ENCODE measurements around the gene RABGAP1L.
"Not testable (repeated sequence)": the region's sequence is repeated elsewhere in the genome, so short reads cannot be mapped to it uniquely, and the experiment has no call there.

Gene RABGAP1L

DNA sequence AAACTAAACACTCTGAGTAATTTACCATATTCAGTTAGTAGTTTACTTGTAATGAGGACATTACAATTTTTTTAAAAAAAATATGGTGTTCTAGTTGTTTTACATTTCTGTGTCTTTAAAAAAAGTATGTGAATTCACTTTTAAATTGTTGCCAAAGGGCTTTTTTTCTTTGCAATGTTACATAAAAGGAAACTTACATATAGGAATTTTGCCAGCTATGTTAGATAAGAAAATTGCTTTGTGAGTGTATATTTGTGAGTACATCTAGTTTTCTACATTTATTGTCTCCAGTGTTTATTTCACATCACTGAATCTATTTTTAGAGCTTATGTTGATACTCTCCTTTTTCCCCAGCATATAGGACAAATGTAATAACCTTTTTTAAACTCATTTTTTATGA is 495.2 kb downstream of the RABGAP1L start:
- no peak for DNase-seq (ENCODE audit: low read depth in 2 of 2)

DNA sequence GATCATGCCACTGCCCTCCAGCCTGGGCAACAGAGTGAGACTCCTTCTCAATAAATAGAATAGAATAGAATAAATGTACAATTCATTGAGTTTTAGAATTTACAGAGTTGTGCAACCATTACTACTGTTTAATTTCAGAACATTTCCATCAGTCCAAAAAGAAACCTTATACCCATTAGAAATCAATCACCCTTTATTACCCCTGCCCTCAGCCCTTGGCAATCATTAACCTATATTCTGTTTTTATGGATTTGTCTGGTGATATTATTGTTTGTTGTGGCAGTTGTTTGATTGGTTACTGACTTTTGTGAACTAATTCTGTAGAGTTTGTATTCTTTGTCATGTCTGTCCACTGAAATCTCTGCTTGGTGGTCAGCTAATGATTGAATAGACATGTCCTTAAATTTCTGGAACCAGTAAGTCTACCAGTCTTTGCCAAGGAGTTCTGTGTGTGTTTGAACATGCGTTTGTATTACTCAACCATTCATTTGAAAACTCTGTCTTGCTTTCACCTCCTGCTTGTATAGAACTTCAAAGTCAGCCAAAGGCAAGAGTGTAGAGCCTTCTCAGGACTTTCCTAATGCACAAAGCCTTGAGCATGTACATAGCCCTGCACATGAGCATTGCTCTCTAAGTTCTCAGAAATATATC is 497.2 kb downstream of the RABGAP1L start:
- no peak for DNase-seq (ENCODE audit: low read depth in 2 of 2)

DNA sequence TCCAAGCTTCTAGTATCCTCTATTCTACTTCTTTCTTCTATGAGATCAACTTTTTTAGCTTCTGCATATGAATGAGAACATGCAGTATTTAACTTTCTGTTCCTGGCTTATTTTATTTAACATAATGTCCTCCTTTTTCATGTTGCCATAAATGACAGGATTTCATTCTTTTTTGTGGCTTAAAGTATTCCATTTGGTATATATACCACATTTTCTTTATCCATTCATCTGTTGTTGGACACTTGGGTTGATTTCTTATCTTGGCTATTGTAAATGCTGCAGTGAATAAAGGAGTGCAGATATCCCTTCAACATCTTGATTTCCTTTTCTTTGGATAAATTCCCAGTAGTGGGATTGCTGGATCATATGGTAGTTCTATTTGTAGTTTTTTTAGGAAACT is 498.1 kb downstream of the RABGAP1L start:
- DNase-seq (ENCODE audit: low read depth in 2 of 2): no peak

DNA sequence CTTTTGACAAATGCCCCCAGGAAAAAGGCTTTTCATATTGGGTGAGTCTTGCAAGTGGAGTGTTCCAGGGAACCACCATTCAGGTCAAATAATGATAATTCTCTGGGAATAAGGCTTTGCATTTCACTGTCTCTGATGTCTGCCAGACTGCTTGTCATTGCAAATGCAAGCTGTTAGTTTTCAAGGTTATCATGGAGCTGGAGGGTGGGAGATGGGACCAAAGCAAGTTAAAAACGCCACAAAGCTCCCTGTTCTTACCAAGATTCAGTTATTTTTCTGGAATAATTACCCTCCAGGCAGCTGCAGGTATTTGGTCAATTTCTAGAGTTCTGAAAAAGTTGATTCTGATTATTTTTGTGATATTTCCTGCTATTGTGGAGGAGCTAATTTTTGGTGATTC is 498.6 kb downstream of the RABGAP1L start:
- DNase-seq (ENCODE audit: low read depth in 2 of 2): no peak

DNA sequence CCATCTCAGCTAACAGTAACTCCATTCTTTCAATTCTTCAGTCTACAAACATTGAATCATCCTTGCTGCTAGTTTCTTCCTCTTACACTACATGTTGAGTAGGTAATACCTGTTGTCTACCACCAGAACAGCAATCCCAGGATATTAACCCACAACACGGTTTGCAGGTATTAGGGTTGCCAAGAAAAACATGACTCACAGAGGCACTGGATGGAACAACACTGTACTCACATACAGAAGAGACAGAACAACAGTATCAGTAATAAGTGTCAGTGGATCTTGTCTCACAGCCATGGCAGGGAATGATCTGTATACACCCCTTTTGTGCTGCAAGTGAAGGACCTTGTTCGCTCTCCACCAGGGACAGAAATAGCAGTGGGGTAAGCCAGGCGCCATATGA is 500.5 kb downstream of the RABGAP1L start:
- no peak for DNase-seq (ENCODE audit: low read depth in 2 of 2)

DNA sequence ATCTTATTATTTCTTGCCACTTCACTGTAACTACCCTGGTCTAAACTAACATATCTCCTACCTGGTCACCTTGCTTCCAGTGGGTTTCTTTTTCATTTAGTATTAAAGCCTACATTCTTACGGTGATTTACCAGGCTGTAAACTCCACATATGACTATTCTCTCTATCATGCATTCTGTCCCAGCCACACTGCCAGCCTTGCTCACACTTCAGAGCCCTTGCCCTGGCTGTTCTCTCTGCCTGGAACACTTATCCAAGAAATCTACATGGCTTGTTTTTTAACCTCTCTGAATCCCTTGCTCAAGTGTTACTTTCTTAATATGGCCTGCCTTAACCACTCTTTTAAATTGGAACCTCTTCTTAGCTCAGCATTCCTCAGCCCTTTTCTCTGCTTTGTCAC is 501.2 kb downstream of the RABGAP1L start:
- DNase-seq (ENCODE audit: low read depth in 2 of 2): no peak

DNA sequence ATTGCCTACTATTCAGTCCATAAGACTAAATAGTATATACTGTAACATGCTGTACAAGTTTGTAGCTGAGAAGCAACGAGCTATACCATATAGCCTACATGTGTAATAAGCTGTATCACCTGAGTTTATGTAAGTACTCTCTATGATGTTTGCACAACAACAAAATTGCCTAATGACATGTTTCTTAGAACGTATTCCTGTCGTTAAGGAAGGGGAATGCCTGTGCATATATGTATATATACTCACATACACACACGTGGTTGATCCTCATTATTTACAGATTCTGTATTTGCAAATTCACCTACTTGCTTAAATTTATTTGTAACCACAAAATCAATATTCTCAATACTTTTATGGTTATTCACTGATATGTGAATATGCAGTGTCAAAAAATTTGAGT is 504.0 kb downstream of the RABGAP1L start:
- DNase-seq (ENCODE audit: low read depth in 2 of 2): no peak

DNA sequence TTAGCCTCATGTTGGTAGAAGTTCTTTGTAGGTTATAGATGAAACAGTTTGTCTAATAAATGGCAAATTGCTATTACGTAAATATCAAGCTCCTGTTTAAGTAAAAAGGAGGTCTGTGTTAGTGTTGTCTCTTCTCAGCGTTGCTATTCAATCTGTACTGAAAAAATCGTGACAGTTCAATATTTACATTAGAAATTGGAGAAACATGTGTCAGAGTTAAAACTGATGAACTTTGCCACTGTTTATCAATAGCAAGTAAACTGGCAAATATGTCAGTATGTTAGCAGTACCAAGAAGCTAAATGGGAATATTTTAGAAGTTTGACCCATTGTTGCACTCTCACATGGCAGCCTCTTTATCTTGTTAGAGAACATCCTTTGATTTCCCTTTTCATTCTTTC is 506.9 kb downstream of the RABGAP1L start:
- DNase-seq (ENCODE audit: low read depth in 2 of 2): no peak

DNA sequence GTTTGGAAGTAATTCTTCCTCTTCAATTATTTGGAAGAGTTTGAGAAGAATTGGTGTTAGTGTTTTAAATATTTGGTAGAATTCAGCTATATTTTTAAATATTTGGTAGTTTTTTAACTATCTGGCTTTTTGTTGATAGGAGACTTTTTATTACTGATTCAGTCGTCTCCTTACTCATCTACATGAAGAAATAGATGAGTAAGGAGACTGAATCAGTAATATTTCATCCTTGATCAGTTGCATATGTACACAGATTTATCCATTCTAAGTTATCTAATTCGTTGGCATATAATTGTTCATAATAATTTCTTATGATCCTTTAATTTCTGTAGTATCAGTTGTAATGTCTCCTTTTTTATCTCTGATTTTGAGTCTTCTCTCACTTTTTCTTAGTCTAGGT is 512.5 kb downstream of the RABGAP1L start:
- no peak for DNase-seq (ENCODE audit: low read depth in 2 of 2)

DNA sequence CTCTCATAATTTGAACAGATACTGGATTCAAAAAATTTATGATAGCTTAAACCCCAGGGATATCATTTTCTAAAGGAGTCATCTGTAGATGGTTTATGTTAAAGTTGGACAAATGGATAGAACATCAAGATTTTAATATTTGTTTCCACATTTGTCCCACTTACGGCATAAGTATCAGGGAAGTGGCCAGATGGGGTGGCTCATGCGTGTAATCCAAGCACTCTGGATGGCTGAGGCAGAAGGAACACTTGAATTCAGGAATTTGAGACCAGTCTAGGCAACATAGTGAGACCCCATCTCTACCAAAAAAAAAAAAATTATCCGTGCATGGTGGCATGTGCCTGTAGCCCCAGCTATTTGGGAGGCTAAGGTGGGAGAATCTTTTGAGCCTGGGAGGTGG is 517.5 kb downstream of the RABGAP1L start:
- DNase-seq (ENCODE audit: low read depth in 2 of 2): no peak

DNA sequence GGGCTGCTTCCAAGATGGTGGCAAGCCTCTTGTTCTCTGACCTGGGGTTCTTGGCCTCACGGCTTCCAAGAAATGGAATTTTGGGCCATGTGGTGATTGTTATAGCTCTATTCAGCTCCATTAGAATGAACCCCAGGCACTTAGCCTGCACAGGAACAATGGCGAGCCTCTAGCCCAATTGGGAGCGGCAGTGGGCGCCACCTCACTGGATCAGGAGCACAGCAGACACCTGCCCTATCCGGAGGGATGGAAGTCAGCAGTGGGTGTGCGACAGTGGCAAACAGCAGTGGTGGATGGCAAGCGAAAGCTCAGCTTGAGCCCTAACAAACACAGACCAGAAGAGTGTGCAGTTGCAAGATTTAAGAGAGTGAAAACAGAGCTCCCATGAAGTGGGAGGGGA is 519.3 kb downstream of the RABGAP1L start:
- DNase-seq (ENCODE audit: low read depth in 2 of 2): no peak

DNA sequence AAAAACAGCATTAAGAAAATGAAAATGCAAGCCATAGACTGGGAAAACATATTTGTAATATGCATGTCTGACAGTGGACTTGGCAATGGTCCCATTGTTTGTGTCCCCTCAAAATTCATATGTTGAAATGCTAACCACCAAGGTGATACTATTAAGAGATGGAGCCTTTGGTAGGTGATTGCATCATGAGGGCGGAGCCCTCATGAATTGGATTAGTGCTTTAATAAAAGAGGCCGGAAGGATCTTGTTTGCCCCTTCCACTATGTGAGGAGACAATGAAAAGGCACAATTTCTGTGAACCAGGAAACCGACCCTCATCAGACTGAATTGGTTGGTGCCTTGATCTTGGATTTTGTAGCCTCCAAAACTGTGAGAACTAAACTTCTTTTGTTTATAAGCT is 520.8 kb downstream of the RABGAP1L start:
- DNase-seq (ENCODE audit: low read depth in 2 of 2): no peak

DNA sequence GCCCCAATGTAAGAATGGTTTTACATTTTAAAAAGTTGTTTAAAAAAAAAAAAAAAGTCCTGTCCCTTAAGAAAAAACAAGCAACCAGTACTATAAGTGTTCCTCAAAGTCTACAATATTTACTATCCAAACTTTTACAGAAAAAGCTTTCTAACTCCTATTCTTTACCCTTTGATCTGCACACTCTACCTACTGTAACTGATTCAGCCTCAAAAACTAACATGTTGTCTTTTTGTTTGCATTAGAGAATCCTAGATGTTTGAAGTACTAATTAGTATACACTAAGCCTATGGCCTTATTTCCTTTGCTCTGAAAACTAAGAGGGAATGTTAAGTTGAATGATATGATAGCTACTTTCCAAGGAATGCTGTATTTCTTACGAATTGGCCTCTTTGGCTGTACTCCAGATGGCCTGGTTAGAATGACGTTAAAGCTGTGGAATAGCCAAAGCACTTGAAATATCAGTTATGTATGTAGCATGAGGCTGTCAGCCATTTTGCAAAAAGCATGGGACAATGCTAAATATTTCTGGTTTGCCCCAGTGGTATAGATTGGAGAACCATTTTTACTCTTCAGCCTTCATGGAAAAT is 523.2 kb downstream of the RABGAP1L start:
- DNase-seq (ENCODE audit: low read depth in 2 of 2): no peak

DNA sequence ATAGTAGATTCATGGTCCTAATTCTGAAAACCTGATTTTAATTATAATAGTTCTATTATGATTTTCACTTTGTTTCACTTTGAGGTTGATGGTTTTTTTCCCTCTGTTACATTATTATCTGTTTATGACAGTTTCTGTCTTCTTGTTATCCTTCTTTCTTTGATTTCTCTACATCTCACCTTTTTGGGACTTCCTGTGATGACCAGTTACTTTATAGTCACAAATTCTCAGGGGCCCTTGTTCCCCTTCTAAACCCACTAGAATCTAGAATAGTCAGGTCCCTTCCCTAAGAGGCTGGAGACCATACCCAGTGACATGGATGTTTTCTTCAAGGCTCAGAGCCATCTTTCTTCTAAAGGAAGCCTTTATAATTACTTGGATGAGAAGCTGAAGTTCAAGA is 526.9 kb downstream of the RABGAP1L start:
- no peak for DNase-seq (ENCODE audit: low read depth in 2 of 2)

DNA sequence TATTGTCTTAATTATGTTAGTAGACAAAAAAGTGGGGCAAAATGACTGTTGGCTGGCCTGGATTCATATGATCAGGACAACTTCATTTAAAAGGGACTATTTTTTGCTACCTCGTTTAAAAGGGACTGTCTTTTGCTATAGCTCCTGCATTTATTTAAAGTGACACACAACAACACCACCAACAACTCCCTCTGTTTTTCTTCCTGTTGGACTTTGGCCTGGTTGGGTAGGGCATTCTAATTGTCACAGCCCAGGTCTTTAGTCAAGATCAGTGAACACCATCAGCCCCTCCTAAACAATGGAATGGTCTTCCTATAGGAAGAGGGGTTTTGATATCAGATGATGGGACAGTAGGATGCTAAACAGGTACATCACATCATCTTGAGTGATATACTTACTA is 530.2 kb downstream of the RABGAP1L start:
- no peak for DNase-seq (ENCODE audit: low read depth in 2 of 2)

DNA sequence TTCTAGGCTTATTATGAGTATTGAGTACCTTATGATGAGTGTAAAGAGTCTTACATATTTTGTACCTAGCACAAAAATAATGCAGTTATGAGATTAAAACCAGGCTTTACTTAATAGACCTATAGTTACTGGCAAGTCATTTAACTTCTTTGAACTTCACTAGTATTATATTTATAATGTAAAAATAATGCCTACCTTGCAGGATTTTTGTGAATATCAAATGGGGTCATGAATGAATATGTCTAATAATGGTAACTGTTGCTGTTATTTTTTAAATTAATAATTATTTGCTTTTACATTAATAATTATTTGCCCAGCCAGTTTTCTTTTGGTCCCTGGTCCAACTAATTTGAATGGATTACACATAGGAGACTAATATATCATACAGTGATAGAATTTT is 530.9 kb downstream of the RABGAP1L start:
- DNase-seq (ENCODE audit: low read depth in 2 of 2): no peak

DNA sequence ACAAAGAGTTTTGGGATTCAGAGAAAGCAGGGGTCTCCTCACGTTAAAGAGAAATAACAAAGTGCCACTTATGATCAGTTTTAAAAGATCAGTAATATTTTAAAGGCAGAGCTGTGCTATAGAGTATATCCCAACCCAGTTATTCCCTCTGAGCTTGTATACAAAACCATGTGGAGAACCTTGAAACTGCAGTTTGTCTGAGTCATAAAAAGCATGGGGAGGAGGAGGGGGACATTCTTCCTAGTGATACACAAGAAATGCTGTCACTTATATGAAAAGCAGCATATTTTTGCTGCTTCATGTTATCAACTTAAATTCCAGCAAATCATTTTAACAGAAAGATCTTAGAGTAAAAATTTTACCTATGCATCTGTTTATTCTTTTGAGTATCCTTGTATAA is 533.0 kb downstream of the RABGAP1L start:
- no peak for DNase-seq (ENCODE audit: low read depth in 2 of 2)

DNA sequence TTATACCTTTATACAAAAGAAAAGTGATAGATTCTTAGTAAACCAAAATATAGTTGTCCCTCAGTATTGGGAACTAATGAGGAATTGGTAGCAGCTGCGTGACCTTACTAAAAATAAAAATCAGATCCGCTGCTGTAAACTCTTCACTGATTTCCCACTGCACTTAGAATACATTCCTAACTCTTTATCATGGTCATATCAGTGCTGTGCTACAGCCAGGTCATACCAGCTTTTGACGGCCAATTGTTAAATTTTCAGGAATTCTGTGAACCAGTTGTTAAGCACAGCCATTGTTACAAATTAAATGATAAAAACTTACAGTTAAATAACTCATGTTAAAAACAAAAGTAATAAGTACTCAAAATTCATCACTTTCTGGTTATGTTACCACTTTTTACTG is 533.8 kb downstream of the RABGAP1L start:
- DNase-seq (ENCODE audit: low read depth in 2 of 2): no peak

DNA sequence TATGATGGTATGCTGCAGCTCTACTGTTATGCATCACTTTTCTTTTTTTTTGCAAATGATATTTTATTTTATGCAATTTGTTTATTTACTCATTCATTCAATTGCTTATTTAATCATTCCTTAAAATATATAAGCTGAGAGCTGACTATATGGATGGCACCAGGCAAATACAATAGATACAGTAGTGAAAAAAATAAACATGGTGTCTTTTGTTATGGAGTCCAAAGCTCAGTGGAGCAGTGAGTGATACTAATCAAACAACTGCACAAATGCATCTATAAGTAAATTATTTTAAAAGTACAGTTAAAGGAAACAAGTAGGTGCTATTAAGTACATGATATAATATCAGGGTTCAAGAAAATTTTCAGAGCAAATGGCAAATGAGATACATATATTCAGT is 534.2 kb downstream of the RABGAP1L start:
- DNase-seq (ENCODE audit: low read depth in 2 of 2): not testable (repeated sequence)

DNA sequence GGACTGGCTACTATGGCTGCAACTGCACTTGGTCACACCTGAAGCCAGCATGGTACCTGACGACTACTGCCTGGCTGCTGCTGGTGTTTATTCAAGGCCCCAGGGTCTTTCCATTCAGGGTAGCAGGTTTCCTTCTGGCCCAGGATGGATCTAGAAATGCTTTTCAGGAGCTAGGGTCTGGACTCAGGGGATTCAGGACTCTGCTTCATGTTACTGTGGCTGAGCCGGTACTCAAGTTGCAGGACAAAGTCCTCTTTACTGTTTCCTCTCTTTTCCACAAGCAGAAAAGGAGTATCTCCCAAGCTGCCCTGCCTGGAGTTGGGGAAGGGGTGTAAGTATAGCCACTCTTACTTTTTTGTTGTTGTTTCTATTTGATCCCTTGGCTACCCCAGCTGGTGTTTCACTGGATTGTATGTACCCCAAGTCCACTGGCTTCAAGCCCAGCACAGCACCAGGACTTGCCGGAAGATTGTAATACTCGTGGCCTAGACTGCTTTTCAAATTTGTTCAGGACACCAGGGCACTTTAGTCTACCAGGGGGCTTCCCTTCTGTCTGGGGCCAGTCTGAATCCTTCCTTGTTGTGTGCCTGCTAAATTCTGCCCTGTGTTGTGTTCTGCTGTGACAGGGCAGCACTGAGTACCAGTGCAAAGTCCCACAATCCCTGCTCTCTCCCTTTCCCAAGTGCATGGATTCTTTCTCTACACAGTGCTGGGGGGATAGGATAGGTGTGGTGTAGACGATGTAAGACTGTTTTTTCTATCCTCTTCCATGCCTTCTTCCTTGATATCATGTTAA is 536.9 kb downstream of the RABGAP1L start:
- DNase-seq (ENCODE audit: low read depth in 2 of 2): no peak

DNA sequence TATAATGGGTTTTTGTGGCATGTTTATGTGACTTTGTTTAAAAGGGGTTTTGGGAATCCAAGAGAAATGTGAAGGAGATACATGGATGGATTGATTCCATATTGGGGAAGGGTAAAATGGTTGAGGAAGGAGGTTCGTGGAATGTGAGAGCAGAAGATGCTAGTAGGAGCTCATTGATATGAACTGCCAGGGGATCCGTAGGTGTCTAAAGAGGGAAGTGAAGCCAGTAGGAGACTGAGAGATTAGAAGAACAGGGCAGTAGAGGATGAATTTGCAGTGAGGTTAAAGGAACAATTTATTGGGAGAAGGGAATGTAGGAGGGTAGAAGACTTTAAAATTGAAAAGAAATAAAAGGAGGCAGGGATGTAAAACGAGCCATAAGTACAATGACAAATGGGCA is 541.0 kb downstream of the RABGAP1L start:
- DNase-seq (ENCODE audit: low read depth in 2 of 2): no peak

DNA sequence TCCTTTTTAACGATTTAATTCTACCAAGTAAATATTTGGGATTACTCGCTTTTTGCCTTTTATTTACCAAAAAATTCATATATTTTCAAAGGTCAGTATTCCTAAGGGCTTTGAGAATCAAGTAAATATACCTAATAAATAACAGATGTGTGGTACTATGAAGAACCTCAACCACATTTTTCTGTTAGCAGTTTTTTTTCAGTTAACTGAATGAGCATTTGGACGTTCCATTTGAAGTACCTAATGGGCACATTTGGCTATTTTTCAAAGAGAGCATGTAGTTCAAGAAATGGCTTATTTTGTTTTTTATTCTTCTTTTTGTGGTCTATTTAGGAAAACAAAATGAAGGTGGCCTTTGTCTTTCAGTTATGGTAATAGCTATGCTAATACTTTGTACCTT is 541.5 kb downstream of the RABGAP1L start:
- DNase-seq (ENCODE audit: low read depth in 2 of 2): no peak

DNA sequence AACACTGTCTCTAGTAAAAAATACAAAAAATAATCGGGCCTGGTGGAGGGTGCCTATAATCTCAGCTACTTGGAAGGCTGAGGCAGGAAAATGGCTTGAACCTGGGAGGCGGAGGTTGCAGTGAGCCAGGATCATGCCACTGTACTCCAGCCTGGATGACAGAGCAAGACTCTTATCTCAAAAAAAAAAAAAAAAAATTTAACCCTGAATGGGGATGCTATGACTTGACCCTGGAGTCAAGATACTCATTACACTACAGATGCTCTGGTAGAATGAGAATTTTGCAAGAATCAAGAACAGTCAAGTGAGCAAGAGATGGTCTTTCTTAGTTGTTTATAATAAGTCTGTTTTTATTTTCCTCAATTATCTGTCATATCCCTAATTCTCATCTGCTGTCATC is 542.2 kb downstream of the RABGAP1L start:
- no peak for DNase-seq (ENCODE audit: low read depth in 2 of 2)

All from stimulated activated CD8-positive, alpha-beta memory T cell treated with anti-CD3 and anti-CD28 coated beads, Interleukin-2, amount 100 ng/mL, for 48 hours (primary cell).